ENCODE data around the gene TMEM182.

Gene TMEM182

GRCh38 chr2:102761763-102762162 is at the start of gene TMEM182:
Gene TMEM182, plus strand, starts transcription at chr2:102762031. Its CDS starts 187 bp downstream, at chr2:102762218.
- in situ Hi-C loops (cut with HindIII; ENCODE audit: low sequenced_read_pairs): no loop called here

- in situ Hi-C loops (cut with HindIII; ENCODE audit: low sequenced_read_pairs): no loop called here
Measured at GRCh38 chr2:102717308-102718018, 44.4 kb upstream of the TMEM182 start.

GRCh38 chr2:102718387-102719316 is 43.2 kb upstream of the TMEM182 start:
- in situ Hi-C loops (cut with HindIII; ENCODE audit: low sequenced_read_pairs): no loop called here

GRCh38 chr2:102724016-102724490 is 37.8 kb upstream of the TMEM182 start:
- in situ Hi-C loops (cut with HindIII; ENCODE audit: low sequenced_read_pairs): no loop called here

GRCh38 chr2:102724553-102724952 is 37.3 kb upstream of the TMEM182 start:
- in situ Hi-C loops (cut with HindIII; ENCODE audit: low sequenced_read_pairs): no loop called here

GRCh38 chr2:102726128-102727087 is 35.4 kb upstream of the TMEM182 start:
- in situ Hi-C loops (cut with HindIII; ENCODE audit: low sequenced_read_pairs): no loop called here

- in situ Hi-C loops (cut with HindIII; ENCODE audit: low sequenced_read_pairs): no loop called here
Measured at GRCh38 chr2:102735416-102736109, 26.3 kb upstream of the TMEM182 start.

GRCh38 chr2:102736110-102736409 is 25.8 kb upstream of the TMEM182 start:
- in situ Hi-C loops (cut with HindIII; ENCODE audit: low sequenced_read_pairs): no loop called here

- in situ Hi-C loops (cut with HindIII; ENCODE audit: low sequenced_read_pairs): no loop called here
Measured at GRCh38 chr2:102736410-102737409, 25.1 kb upstream of the TMEM182 start.

GRCh38 chr2:102737431-102737830 is 24.4 kb upstream of the TMEM182 start:
- in situ Hi-C loops (cut with HindIII; ENCODE audit: low sequenced_read_pairs): no loop called here

GRCh38 chr2:102743259-102743658 is 18.6 kb upstream of the TMEM182 start:
- in situ Hi-C loops (cut with HindIII; ENCODE audit: low sequenced_read_pairs): no loop called here

- in situ Hi-C loops (cut with HindIII; ENCODE audit: low sequenced_read_pairs): no loop called here
Measured at GRCh38 chr2:102748107-102748506, 13.7 kb upstream of the TMEM182 start.

GRCh38 chr2:102749938-102750337 is 11.9 kb upstream of the TMEM182 start:
- in situ Hi-C loops (cut with HindIII; ENCODE audit: low sequenced_read_pairs): loop anchor here (5.0 kb wide), 1 partner anchor 57 kb away; no protein-coding TSS in a partner anchor

GRCh38 chr2:102753563-102754159 is 8.2 kb upstream of the TMEM182 start:
- in situ Hi-C loops (cut with HindIII; ENCODE audit: low sequenced_read_pairs): loop anchor here (5.0 kb wide), 1 partner anchor 54 kb away; no protein-coding TSS in a partner anchor

GRCh38 chr2:102754456-102755145 is 7.2 kb upstream of the TMEM182 start:
- in situ Hi-C loops (cut with HindIII; ENCODE audit: low sequenced_read_pairs): loop anchor here (5.0 kb wide), 1 partner anchor 53 kb away; no protein-coding TSS in a partner anchor

- in situ Hi-C loops (cut with HindIII; ENCODE audit: low sequenced_read_pairs): no loop called here
Measured at GRCh38 chr2:102755284-102755683, 6.5 kb upstream of the TMEM182 start.

- in situ Hi-C loops (cut with HindIII; ENCODE audit: low sequenced_read_pairs): no loop called here
Measured at GRCh38 chr2:102758439-102758838, 3.4 kb upstream of the TMEM182 start.

GRCh38 chr2:102764083-102764482 is 2.3 kb downstream of the TMEM182 start:
- in situ Hi-C loops (cut with HindIII; ENCODE audit: low sequenced_read_pairs): no loop called here

Data from endothelial cell of hepatic sinusoid (primary cell).